Nephron progenitor cell (in vitro differentiated cells): ENCODE measurements around the gene TIMM13.

Experiments
- DNase-seq: peaks from one replicate; pipeline ENCODE4 v3.0.0; 2021
- H3K27ac Mint-ChIP-seq: 2 replicates; pipeline ENCODE4 v1.8.0; 2021; ENCODE audit warnings: mild to moderate bottlenecking, moderate library complexity, mixed read lengths
- H3K27me3 Mint-ChIP-seq: 2 replicates; pipeline ENCODE4 v1.8.0; 2021; ENCODE audit warnings: mild to moderate bottlenecking, low read depth, mixed read lengths; ENCODE audit not compliant: poor library complexity
- H3K36me3 Mint-ChIP-seq: 2 replicates; pipeline ENCODE4 v1.8.0; 2021; ENCODE audit warnings: low read depth, mixed read lengths
- H3K4me1 Mint-ChIP-seq: 2 replicates; pipeline ENCODE4 v1.8.0; 2021; ENCODE audit warnings: mixed read lengths
- H3K4me3 Mint-ChIP-seq: 2 replicates; pipeline ENCODE4 v1.8.0; 2021; ENCODE audit warnings: mild to moderate bottlenecking, moderate library complexity, mixed read lengths
- H3K9me3 Mint-ChIP-seq: 2 replicates; pipeline ENCODE4 v1.8.0; 2021; ENCODE audit warnings: mild to moderate bottlenecking, moderate library complexity, mixed read lengths
- TF ChIP-seq, protein P1 (sequence below): fragments of 200-600 bp; sonication (generic); IDR thresholded peaks from 2 replicates; pipeline ENCODE4 v1.5.0; 2021; ENCODE audit warnings: antibody characterized with exemption

The TIMM13 gene

DNA sequence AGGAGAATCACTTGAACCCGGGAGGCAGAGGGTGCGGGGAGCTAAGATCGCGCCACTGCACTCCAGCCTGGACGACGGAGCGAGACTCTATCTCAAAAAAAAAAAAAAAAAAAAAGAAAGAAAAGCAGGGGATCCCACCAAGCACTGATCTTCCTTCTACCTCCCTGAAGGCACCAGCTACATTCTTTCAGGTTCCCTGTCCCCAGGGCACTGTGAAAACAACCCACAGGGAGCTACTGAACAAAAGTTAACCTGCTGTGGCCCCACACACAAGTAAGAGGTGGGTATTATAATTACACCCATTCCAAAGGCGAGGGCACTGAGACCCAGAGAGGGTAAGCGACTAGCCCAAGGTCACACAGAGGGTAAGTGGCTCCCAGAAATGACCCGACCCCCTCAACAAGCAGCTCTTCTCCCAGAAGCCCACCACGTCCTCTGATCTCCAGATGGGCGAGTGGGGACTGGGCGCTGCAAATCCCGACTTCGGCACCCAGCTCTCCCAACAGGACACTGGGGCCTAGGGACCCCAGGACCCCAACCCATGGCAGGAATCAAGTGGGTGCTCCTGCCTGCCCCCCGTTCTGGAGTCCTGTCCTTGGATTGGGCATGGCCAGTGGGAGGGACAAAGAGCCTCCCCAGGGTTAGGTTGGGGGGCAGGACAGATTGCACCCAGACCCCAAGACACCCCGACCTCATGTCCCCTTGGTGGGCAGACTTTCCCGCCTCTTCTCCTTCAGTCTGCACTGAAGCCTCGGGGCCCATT lies 27.0 kb upstream of the TIMM13 start:
- Mint-ChIP-seq H3K27ac (peak overlapping the region; percentile 91), H3K4me3 (peak overlapping the region; percentile 85), H3K36me3 (peaks cover 6% of the 10 kb centered on the region), H3K9me3 (no peaks in the 10 kb centered on the region), H3K27me3 (no peaks in the 10 kb centered on the region), H3K4me1 (peaks cover 18% of the 10 kb centered on the region)
- no peak for DNase-seq
- TF ChIP-seq, protein P1, sequence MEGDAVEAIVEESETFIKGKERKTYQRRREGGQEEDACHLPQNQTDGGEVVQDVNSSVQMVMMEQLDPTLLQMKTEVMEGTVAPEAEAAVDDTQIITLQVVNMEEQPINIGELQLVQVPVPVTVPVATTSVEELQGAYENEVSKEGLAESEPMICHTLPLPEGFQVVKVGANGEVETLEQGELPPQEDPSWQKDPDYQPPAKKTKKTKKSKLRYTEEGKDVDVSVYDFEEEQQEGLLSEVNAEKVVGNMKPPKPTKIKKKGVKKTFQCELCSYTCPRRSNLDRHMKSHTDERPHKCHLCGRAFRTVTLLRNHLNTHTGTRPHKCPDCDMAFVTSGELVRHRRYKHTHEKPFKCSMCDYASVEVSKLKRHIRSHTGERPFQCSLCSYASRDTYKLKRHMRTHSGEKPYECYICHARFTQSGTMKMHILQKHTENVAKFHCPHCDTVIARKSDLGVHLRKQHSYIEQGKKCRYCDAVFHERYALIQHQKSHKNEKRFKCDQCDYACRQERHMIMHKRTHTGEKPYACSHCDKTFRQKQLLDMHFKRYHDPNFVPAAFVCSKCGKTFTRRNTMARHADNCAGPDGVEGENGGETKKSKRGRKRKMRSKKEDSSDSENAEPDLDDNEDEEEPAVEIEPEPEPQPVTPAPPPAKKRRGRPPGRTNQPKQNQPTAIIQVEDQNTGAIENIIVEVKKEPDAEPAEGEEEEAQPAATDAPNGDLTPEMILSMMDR: no peak

DNA sequence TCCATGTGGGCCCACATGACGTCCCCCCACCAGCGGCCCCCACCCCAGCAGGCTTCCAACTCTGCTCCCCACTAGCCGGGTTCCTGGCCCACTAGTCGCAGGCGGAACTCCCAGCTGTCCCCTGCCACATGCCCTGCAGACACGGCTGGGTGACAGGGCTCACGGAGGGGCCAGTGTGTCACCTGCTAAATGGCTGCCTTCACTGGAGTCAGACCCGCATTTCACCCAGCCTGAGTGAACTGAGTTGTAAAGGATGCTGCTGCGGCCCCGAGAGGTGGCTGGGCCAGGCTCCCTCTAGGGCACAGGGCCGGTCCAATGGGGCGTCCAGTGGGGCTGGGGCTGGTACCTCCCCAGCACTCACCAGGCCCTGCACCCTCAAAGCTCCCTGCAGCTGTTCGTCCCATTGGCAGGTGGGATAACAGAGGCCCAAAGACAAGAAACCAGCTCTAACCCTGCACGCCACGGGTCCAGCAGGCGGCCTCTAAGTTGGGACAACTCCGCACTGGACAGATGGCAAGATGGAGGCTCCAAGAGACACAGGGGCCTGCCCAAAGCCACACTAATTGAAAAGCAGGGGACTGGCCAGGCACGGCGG lies 26.1 kb upstream of the TIMM13 start:
- peak overlapping the region; percentile 85 for H3K4me3 Mint-ChIP-seq
- H3K27me3 Mint-ChIP-seq: no peaks in the 10 kb centered on the region
- H3K4me1 Mint-ChIP-seq: peaks cover 18% of the 10 kb centered on the region
- TF ChIP-seq, protein P1: no peak
- H3K9me3 Mint-ChIP-seq: no peaks in the 10 kb centered on the region
- DNase-seq: no peak
- H3K27ac Mint-ChIP-seq: no peak overlapping the region
- peaks cover 6% of the 10 kb centered on the region for H3K36me3 Mint-ChIP-seq

DNA sequence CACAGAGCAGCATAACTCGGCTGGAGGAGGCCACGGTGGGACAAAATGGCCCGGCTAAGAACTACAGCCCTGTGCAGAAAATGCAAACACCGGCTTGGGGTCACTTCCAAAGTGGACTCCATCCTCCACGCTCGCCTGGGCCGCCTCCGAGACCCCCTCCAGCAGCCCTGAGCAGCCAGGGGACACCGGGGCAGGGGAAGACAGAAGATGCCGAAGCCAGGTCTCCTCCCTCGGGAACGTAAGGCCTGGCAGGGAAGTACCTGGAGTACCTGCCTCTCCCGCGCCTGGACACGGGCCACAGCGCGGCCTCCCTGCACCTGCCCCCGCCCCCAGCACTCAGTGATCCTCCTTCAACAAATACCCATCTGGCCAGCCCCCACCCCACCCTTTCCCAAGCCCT lies 24.4 kb upstream of the TIMM13 start:
- no peak for DNase-seq

DNA sequence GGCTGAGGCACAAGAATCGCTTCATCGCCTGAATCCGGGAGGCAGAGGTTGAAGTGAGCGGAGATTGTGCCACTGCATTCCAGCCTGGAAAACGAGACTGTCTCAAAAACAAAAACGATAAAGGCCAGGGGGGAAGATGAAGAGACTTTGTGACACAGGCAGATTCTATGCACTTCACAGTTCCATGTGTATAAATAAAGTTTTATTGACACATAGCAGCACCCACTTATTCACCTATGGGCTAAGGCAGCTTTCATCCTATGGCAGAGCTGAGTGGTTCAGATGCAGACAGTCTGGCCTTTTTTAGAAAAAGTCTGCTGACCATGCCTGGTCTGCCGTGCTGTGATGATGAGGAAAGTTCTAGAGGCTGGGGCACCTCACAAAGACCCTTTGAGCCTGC lies 23.8 kb upstream of the TIMM13 start:
- Mint-ChIP-seq H3K27me3 (no peaks in the 10 kb centered on the region), H3K4me3 (no peak overlapping the region), H3K9me3 (no peaks in the 10 kb centered on the region), H3K4me1 (peaks cover 17% of the 10 kb centered on the region), H3K27ac (no peak overlapping the region), H3K36me3 (peaks cover 6% of the 10 kb centered on the region)
- TF ChIP-seq, protein P1: no peak
- DNase-seq: no peak

More for the DNA sequence above, 24.4 kb upstream of the TIMM13 start:
- no peak overlapping the region for H3K27ac Mint-ChIP-seq
- peaks cover 6% of the 10 kb centered on the region for H3K36me3 Mint-ChIP-seq
- H3K27me3 Mint-ChIP-seq: no peaks in the 10 kb centered on the region
- no peaks in the 10 kb centered on the region for H3K9me3 Mint-ChIP-seq
- TF ChIP-seq, protein P1: no peak
- H3K4me1 Mint-ChIP-seq: peaks cover 11% of the 10 kb centered on the region
- no peak overlapping the region for H3K4me3 Mint-ChIP-seq

DNA sequence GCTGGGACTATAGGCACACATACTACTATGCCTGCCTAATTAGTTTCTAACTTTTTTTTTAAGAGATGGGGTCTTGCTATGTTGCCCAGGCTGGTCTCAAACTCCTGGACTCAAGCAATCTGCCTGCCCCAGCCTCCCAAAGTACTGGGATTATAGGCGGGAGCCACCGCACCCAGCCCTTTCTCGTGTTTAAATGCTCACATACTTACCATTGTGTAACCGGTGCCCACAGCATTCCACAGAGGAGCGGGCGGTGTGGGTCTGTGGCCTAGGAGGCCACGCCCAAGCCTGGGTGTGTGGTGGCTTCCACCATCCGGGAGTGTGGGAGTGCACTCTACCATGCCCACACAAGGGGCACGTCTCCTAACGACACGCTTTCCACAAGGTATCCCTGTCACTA lies 21.6 kb upstream of the TIMM13 start:
- TF ChIP-seq, protein P1: no peak
- H3K9me3 Mint-ChIP-seq: no peaks in the 10 kb centered on the region
- DNase-seq: no peak
- H3K36me3 Mint-ChIP-seq: peaks cover 9% of the 10 kb centered on the region
- peaks cover 4% of the 10 kb centered on the region for H3K27me3 Mint-ChIP-seq
- no peak overlapping the region for H3K27ac Mint-ChIP-seq
- peaks cover 6% of the 10 kb centered on the region for H3K4me1 Mint-ChIP-seq
- no peak overlapping the region for H3K4me3 Mint-ChIP-seq

DNA sequence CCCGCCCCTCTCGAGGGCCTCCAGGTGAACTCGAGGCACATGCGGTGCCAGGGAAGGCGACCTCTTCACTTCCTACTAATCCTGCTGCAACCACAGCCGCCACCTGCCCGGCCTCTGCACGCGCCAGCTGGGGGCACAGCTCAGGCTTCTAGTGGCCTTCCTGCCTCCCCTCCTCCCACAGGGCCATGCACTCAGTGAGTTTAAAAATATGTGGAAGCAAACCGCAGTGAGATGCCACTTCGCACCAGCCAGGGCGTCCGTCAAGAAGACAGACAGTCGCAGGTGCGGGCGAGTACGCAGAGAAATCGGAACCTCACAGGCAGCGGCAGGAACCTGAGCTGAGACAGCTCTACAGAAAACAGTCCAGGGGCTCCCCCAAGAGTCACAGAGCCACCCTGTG lies 19.0 kb upstream of the TIMM13 start:
- DNase-seq: no peak
- Mint-ChIP-seq H3K9me3 (no peaks in the 10 kb centered on the region), H3K36me3 (peaks cover 15% of the 10 kb centered on the region), H3K4me3 (no peak overlapping the region), H3K27me3 (peaks cover 4% of the 10 kb centered on the region), H3K4me1 (peaks cover 6% of the 10 kb centered on the region), H3K27ac (peak overlapping the region; percentile 90)
- TF ChIP-seq, protein P1: no peak
